HepG2 (cell line): ENCODE data around the gene BBOF1. TPM values are rescaled to one million over a fixed set of nuclear protein-coding genes. Genes with fewer than 3 reads are reported as not detected.

Experiments
- AKAP8 ChIP-seq: sonication (generic); formaldehyde crosslinking; IDR thresholded peaks from 2 replicates; pipeline ENCODE4 v1.5.1; 2020; ENCODE audit warnings: mild to moderate bottlenecking, missing genetic modification reagents
- CHD4 ChIP-seq: fragments of 200-600 bp; sonication (generic); IDR thresholded peaks from 2 replicates; pipeline ENCODE4 v1.7.0; 2017; ENCODE audit warnings: mild to moderate bottlenecking, low read length, borderline replicate concordance
- CSRNP2 ChIP-seq: sonication (generic); formaldehyde crosslinking; conservative IDR thresholded peaks from 2 replicates; pipeline ENCODE4 v1.8.0; 2022; ENCODE audit warnings: low read depth, missing genetic modification reagents
- FOXP4 ChIP-seq: sonication (generic); formaldehyde crosslinking; IDR thresholded peaks from 2 replicates; pipeline ENCODE4 v1.4.0; 2020; ENCODE audit warnings: missing genetic modification reagents
- MED8 ChIP-seq: sonication (generic); formaldehyde crosslinking; IDR thresholded peaks from 2 replicates; pipeline ENCODE4 v1.8.1; 2023; ENCODE audit warnings: mild to moderate bottlenecking, missing genetic modification reagents; ENCODE audit not compliant: insufficient replicate concordance
- ZNF142 ChIP-seq: sonication (generic); formaldehyde crosslinking; IDR thresholded peaks from 2 replicates; pipeline ENCODE4 v1.4.0; 2020; ENCODE audit warnings: missing genetic modification reagents
- ZNF646 ChIP-seq: sonication (generic); formaldehyde crosslinking; IDR thresholded peaks from 2 replicates; pipeline ENCODE4 v1.9.0; 2021; ENCODE audit warnings: mild to moderate bottlenecking, missing genetic modification reagents
- ZNF670 ChIP-seq: sonication (generic); formaldehyde crosslinking; IDR thresholded peaks from 2 replicates; pipeline ENCODE4 v1.8.0; 2022; ENCODE audit warnings: mild to moderate bottlenecking, missing genetic modification reagents, borderline replicate concordance
- polyA plus RNA-seq, 8 experiments: library from polyadenylated mRNA; depleted of rRNA in 3 of 8; stranded (reverse) in 7 of 8; unstranded in 1 of 8; fragments of >200 nt; fragmentation: Illumina TruSeq in 4 of 8; extraction: Trizol in 4 of 8; gene quantifications; 2 replicates each; pipeline versions ENCODE4 v1.2.1 to v1.2.3, GENCODE V29; 2011 to 2016; ENCODE audit warnings: low read depth in 4 of 8, missing spikeins in 1 of 8, mixed read lengths in 1 of 8; ENCODE audit not compliant: insufficient read depth in 1 of 8
- total RNA-seq, 5 experiments: library from RNA; depleted of rRNA; stranded (reverse); fragments of >200 nt; fragmentation: Illumina TruSeq; extraction: Trizol; gene quantifications; 2 replicates each; pipeline ENCODE4 v1.2.3, GENCODE V29; 2016; ENCODE audit warnings: low read depth in 1 of 5

Gene BBOF1
- total and polyA plus RNA-seq, 2 of the 13 experiments (the other 11 are each of a cell fraction or from before 2014, with no cell fraction given): 1.6 to 2.3 TPM

- TF ChIP-seq FOXP4 (CRISPR knock-in tag) (0 out of 2 replicates have a peak, but pooled peaks have one; percentile 11), ZNF646 (CRISPR knock-in tag) (no peak), AKAP8 (CRISPR knock-in tag) (no peak), CHD4 (no peak), MED8 (CRISPR knock-in tag) (no peak), ZNF142 (CRISPR knock-in tag) (no peak), ZNF670 (CRISPR knock-in tag) (peak; percentile 70; the same call in 1 of the 2 replicates), CSRNP2 (CRISPR knock-in tag) (no peak)
Observed at GRCh38 chr14:74084277-74085046, 65.3 kb downstream of the BBOF1 start, which contains the start of the genes ALDH6A1 and LIN52 (continued).
